H7 (cell line): ENCODE data around the gene METTL14. TPM values are rescaled to one million over a fixed set of nuclear protein-coding genes. Genes with fewer than 3 reads are reported as not detected.

Experiments used
- DNase-seq: peaks from one replicate; pipeline ENCODE4 v3.0.0; 2012
- H3K27me3 ChIP-seq: 2 replicates; pipeline ENCODE4 v1.6.0; 2011; ENCODE audit warnings: mild to moderate bottlenecking, low read length; ENCODE audit not compliant: control insufficient read depth, insufficient read depth
- H3K36me3 ChIP-seq: replicated peaks from 2 replicates; pipeline ENCODE4 v1.5.1; 2011; ENCODE audit warnings: low read length; ENCODE audit not compliant: control insufficient read depth, insufficient read depth
- H3K4me3 ChIP-seq: 2 replicates; pipeline ENCODE4 v1.5.1; 2011; ENCODE audit warnings: low read depth, mild to moderate bottlenecking, control low read depth, low read length, moderate library complexity; ENCODE audit not compliant: insufficient read depth
- total RNA-seq: library from RNA; depleted of rRNA; stranded (reverse); fragments of >200 nt; shearing (Covaris generic); gene quantifications from 2 replicates; pipeline ENCODE4 v1.2.3, GENCODE V29; 2014

Gene METTL14
- total RNA-seq, 1 experiment from 2014 or later, result 21.6 TPM

DNA sequence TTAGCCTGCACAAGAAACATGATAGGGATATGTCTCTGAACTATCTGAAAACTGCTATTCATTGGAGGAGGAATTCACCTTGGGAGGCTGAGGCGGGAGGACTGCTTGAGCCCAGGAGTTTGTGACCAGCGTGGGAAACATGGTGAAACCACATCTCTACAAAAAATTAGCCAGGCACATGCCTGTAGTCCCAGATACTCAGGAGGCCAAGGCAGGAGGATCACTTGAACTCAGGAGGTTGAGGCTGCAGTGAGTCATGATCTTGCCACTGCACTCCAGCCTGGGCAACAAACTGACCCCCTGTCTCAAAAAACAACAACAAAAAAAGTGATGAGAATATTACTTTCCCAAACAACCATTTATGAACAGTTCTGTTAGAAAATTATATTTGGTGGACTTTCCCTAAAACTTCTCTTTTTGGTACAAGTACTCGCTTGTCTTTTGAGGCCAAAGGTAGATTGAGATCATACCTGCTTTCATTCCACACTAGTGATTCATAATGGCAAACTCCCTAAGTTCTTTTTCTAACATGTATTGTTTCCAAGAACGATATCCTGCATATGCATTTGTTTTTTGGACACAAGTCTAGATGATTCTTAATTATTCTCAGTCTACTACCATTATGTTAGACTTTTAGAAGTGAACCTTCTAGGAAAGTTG, 33.4 kb downstream of the METTL14 start:
- no peak overlapping the region for H3K4me3 ChIP-seq
- H3K36me3 ChIP-seq, result peaks cover 1% of the 10 kb centered on the region
- DNase-seq, result no peak
- H3K27me3 ChIP-seq, result no peaks in the 10 kb centered on the region

DNA sequence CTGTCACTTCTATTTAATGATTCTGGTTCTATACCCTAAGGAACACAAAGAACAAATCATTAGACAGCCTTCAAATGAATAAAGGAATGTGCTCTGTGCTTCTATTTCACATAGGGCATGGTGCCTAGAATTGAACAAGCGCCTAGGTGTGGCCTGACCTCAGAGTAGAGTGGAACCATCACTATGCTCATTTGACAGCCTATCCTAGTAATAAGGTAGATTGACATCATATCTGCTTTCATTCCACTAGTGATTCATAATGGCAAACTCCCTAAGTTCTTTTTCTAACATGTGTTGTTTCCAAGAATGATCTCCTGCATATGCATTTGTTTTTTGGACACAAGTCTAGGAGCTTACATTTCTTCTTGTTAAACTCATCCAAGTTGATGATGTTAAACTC, 36.6 kb downstream of the METTL14 start:
- Histone ChIP-seq H3K4me3 (no peak overlapping the region), H3K36me3 (peaks cover 3% of the 10 kb centered on the region)
- no peak for DNase-seq

DNA sequence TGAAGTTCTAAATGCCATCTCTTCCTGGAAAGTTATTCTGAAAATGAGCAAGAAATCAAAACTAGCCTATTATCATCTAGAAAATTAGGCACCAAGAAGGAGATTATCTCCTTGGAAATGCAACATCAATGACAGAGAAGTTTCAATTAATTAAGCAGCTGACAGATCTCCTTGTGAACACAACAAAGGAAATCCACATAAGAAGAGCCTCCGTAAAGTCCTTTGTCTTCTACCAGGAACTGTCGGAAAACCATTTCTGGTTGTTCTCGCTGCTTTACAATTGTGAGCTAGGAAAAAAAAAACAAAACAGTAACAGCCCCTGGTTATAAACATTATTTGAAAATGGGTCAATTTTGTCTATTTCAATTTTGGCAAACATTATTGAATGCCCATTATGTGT, 38.2 kb downstream of the METTL14 start:
- H3K36me3 ChIP-seq, result peaks cover 11% of the 10 kb centered on the region
- no peak for DNase-seq
- H3K4me3 ChIP-seq, result no peak overlapping the region
- H3K27me3 ChIP-seq, result no peaks in the 10 kb centered on the region

More for the DNA sequence above, 36.6 kb downstream of the METTL14 start:
- no peaks in the 10 kb centered on the region for H3K27me3 ChIP-seq

DNA sequence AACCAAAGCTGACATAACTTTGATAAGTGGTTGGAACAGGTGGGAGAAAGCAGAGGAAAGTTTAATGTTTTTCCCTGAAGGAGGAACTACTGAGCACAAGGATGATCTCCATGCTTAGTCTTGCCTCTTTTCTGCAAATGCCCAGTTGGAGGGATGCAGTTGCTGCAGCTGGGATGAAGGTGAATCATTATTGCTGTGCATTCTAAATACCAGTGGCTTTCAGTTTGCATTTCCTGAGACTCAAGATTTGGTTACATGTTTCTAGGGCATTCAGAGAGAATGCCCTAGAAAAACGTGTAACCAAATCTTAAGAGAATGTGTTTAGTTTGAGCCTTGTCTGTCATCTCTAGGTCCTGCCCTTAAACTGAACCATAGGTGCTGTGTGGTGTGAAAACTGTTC, 42.2 kb downstream of the METTL14 start:
- Histone ChIP-seq H3K36me3 (peaks cover 14% of the 10 kb centered on the region), H3K27me3 (no peaks in the 10 kb centered on the region), H3K4me3 (no peak overlapping the region)
- no peak for DNase-seq

DNA sequence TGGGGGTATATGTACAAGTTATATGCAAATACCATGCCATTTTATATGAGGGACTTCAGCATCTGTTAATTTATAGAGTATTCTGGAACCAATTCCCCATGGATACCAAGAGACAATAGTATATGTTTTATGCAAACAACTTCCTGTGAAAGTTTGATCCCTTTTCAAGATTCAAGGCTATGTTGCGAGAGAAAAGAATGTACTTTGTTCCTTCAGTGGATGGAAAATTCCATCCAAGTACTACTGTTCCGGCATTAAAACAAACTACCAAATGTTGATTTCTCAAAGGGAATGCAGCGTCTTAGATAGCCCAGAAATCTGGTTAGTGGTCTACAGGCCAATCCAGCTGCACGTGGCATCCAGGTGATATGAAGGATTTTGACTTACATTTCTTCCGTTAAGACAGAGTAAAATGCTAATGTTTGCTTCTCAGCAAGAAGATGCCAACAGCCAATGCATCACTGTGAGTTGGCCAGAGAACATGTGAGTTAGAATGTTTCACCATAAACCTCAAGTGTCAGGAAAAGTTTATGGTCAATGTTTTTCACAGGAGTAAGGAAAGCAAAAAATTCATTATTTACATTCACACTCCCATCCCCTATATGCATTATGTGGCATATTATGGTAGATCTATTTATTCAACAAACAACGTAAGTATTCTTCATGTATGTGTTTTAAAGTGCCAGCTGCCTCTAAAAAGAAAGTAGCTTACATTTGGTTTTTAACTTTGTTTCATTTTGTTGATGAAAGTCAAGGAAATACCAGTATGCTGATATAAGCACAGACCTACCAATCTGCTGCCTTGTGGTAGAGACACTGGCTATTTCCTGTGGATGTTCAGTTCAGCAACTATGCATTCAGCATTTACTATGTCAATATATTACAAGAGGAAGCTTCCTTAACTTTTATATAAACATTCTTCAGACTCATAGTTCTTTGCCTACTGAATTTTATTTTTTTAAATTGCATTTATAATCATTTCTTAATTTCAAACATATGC, 44.4 kb downstream of the METTL14 start:
- Histone ChIP-seq H3K27me3 (no peaks in the 10 kb centered on the region), H3K36me3 (peaks cover 20% of the 10 kb centered on the region), H3K4me3 (no peak overlapping the region)
- DNase-seq, result no peak

DNA sequence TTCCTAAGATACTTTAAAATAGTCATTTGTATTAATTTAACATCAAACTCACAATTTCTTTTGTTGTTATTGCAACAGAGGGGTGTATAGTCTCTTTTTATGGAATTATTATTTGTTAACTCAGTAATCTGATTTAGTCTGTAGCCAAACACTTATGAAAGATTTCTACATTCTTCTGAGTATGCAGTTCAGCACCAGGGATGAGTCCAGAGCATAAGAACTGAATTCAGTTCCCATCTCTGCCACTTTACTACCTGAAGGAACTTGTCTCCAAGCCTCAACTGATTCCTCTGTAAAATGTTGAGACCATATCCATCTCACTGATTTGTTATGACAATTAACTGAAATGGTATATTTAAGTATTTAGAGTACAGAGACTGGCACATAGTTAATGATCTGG, 45.5 kb downstream of the METTL14 start:
- Histone ChIP-seq H3K4me3 (no peak overlapping the region), H3K36me3 (peaks cover 20% of the 10 kb centered on the region), H3K27me3 (no peaks in the 10 kb centered on the region)
- no peak for DNase-seq

DNA sequence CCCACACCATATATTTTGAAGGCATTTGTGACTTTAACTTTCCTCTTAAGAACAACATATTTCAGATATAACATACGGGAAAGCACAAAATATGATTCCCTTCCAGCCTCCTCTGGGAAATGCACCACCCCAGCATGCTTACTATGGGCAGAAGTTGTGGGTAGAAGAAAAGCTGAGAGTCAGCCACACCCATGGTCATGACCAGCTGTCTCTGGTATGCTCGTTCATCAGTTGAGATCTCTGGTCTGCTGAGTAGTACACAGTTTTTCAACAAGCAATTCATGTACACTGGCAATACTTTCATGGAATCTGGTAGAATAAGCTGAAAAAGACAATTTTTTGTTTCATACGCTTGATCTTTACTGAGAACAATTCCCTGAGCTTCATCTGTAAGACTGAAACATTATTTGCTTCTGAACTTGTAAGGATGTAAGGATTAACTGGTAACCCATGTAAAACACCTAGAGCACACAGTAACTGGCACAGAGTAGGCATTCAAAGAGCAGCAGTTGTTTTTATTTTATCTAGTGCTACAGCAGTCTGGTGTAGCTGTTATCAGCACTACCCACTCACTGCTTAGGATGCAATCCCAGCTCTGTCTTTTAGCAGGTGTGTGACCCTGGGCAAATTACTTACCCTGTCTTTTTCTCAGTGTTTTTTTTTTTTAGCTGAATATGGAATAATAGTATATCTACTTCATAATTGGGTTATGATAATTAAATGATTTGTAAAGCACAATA, 47.6 kb downstream of the METTL14 start:
- Histone ChIP-seq H3K4me3 (no peak overlapping the region), H3K36me3 (peaks cover 17% of the 10 kb centered on the region), H3K27me3 (no peaks in the 10 kb centered on the region)
- no peak for DNase-seq

DNA sequence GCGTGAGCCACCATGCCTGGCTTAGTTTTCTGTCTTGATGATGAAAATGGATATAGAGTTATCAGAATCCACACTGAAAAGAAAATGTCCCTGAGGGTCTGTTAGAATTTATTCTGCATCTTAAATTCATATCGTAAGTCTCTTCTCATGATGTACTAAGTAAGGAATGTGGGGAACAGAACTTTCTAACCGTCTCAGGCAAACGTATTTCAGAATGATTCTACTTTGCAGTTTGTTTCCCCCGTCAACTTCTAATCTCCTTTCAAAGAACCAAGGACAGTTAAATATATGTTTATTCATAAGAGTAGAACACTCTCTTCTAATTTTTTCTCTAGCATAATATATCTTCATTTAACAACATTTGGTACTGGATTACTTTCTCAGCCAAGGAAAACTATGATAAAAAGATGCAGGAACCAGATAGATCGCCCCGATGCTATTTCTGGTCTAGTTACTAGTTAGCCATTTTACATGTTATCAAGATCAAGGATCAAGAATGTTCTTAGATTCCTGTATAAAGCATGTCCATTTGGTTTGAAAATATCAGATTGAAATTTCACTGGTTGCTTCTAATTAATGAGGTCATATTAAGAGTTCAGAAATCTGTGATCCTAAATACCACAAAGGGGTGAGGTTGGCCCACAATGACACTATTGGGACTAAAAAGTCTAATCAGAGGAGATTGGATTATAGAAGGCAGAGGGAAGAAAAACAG, 49.5 kb downstream of the METTL14 start:
- DNase-seq, result no peak
- H3K36me3 ChIP-seq, result peaks cover 15% of the 10 kb centered on the region
- H3K4me3 ChIP-seq, result no peak overlapping the region
- H3K27me3 ChIP-seq, result no peaks in the 10 kb centered on the region

DNA sequence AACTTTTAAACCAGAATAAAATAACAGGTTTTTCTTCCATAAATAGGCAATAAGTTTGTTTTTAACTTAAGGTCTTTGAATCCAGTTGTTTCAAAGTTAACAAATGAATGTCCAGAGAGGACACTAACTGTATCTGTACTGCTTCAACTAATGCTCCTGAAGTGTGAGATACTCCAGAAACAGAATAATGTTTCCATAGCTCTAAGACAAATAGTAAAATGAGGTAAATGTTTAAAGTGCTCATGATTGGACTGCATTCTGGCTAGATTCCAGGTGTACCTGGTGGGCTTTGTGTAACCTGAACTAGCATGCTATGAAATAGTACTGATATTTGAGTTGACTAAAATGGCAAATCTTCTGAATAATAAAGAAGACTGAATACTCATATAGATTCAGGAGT, 51.7 kb downstream of the METTL14 start:
- no peaks in the 10 kb centered on the region for H3K27me3 ChIP-seq
- DNase-seq, result no peak
- H3K36me3 ChIP-seq, result peaks cover 19% of the 10 kb centered on the region
- no peak overlapping the region for H3K4me3 ChIP-seq

DNA sequence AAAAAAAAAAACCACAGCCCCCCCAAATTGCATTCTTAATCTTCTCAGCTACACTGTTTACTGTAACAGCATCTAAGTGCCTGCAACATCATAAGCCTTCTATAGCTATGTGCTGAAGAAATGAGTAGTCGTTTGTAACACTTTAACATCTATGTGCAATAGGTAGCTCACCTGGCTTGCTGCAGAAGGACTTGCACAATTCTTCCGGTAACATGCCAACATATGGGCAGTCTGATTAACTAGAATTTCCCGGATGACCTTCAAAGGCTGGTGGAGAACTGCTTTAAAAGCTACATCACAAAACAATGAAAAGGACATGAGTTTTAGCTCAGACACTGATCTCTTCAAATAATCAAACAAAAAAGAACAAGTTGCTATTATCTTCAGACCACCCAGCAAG, 52.9 kb downstream of the METTL14 start:
- no peak for DNase-seq
- Histone ChIP-seq H3K27me3 (no peaks in the 10 kb centered on the region), H3K36me3 (peaks cover 14% of the 10 kb centered on the region), H3K4me3 (no peak overlapping the region)

DNA sequence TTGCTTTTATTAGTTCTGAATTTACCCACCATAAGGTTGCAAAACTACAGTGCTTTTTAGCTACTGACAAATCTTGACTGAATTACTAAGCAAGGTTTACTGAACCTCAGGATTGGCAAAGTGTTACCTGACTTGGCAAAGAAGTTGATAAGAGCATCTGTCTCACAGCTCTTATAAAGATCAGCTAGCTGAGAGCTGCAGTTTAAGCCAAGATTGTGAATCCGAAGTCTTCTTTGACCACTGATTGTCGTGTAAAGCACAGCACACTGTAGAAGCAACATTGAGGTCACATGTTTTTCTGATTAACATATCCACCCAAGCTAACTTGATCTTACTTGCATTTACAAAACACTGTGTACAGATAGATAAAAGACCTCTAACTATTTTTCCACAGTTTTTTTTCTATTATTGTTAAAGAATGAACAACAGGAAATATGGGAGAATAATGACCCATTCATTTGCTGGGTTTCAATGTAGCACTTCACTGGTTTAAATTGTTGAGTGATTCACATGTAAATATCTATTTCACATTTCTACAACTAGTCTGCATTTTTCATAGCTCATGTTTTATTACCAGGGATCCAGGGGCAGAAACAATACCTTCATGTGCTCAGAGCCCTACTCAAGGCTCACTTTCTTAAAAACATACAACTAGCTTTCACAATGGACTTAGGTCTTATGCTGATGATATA, 54.0 kb downstream of the METTL14 start:
- Histone ChIP-seq H3K27me3 (no peaks in the 10 kb centered on the region), H3K36me3 (peaks cover 15% of the 10 kb centered on the region), H3K4me3 (no peak overlapping the region)
- no peak for DNase-seq

DNA sequence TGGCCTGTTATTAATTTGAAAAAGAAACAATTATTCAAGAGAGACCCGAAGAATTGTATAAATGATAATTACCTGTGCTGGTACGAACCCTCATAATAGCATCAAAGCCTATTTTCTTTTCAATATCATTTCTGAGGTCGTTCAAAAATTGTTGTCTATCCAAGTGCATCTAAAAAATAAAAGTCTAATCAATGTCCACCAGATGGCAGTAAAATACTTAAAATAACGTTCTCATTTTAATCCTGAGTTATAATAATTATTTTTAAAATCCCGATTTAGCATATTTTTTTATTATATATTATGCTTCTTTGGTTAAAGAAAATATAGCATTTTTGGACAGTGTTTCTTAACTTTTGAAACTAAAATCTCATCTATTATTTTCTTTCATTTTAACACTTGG, 55.7 kb downstream of the METTL14 start:
- no peak for DNase-seq
- no peaks in the 10 kb centered on the region for H3K27me3 ChIP-seq
- peaks cover 20% of the 10 kb centered on the region for H3K36me3 ChIP-seq
- no peak overlapping the region for H3K4me3 ChIP-seq

DNA sequence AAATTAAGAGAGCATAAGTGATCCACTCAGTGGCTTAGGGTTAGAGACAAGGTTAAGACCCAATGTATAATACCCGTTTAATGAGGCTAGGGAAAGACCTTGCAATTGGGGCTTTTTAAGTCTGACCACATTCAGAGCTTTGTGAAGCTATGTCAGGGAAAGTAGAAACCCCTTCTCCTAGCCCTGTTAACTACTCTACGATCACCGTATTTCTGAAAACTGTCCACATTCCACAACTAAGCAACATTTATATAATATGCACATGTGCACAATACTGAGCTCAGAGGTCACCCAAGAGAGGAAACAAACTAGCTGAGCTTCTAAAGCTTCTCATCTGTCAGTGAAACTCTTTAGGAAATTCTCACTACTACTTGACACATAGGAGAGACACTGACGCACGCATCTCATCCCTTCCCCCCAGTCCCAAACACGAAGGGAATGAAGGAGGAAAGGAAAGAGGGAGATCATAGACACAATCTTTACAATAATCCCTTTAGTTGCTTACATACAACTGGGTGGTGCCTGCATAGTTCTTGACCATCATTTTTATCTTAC, 56.2 kb downstream of the METTL14 start:
- no peaks in the 10 kb centered on the region for H3K27me3 ChIP-seq
- H3K36me3 ChIP-seq, result peaks cover 17% of the 10 kb centered on the region
- no peak for DNase-seq
- H3K4me3 ChIP-seq, result no peak overlapping the region
